GM21737 (cell line): ENCODE measurements around the gene RPL7A.

Source experiments
- ATAC-seq: cut with Tn5 transposase; IDR thresholded peaks from one replicate; pipeline ENCODE4 v1.9.1; 2021; ENCODE audit warnings: mild to moderate bottlenecking, moderate library complexity; ENCODE audit not compliant: unreplicated experiment

The RPL7A gene

DNA sequence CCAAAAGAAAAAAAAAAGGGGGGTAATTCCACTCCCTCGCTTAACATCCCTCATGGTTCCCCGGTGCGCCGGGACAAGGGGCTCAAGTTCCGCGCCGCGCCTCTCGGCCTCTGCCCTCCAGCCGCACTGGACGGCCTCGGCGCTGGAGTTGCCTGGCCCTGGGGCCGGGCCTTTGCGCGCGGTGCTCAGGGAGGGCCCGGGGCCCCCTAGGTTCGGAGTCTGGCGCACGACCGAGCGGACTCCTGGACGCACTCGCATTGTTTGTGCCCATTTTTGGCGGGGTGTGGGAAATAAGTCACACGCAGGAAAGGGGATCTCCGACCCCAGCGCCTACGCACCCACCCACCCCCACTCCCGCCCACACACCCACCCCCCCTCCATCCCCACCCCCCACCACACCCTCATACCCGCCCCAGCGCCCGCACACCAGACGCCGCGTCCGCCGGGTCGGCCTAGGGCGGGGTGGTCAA is 468 bp upstream of the RPL7A start:
- peak; percentile 22 for ATAC-seq

- no peak for ATAC-seq
These were observed 928 bp downstream of the RPL7A start for GRCh38 chr9:133348718-133349573.

DNA sequence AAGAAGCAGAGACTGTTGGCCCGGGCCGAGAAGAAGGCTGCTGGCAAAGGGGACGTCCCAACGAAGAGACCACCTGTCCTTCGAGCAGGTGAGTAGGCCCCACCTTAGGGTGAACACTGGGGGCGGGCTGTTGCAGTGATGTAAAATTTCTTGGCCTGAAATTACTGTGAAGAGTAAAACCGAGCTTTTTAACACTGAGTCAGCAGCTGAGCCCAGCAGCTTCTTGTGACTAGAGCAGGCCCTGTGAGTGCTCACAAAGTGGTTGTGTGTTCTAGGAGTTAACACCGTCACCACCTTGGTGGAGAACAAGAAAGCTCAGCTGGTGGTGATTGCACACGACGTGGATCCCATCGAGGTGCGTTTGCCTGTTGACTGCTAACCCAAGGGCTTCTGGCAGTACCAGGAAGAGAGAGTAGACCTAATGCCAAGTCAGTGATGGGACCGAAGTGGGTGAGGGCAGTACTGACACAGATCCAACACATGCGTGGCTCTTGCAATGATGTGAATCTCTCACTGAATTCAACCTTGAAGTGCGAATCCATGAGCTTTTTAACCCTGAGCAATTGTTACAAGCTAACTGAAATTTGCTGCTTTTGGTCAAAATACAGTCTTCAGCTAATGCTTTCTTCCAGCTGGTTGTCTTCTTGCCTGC is 2.1 kb downstream of the RPL7A start:
- ATAC-seq = no peak

- ATAC-seq = no peak
These were observed 3.5 kb downstream of the RPL7A start for GRCh38 chr9:133351526-133351907.

- no peak for ATAC-seq
These were observed 4.1 kb downstream of the RPL7A start for GRCh38 chr9:133351908-133352634.

- no peak for ATAC-seq
These were observed 4.8 kb downstream of the RPL7A start for GRCh38 chr9:133352635-133353340.

DNA sequence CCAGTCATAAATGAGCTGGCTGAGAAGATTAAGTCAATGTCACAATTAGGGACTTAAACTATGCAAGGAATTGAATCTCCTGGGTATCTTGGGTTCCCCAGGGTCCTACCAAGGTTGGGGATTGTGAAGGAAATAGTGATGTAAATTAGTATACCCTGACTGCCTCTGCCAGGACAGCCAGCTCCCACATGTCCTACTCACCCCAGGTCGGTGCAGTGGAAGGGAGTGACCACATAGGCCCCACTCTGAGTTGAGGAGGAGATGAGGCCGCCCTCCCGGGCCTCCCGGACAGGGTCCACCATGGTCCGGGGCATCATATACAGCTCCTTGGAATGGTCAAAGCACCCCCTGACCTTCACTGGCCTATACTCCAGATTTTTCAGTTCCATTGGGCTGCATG is 5.5 kb downstream of the RPL7A start:
- no peak for ATAC-seq

DNA sequence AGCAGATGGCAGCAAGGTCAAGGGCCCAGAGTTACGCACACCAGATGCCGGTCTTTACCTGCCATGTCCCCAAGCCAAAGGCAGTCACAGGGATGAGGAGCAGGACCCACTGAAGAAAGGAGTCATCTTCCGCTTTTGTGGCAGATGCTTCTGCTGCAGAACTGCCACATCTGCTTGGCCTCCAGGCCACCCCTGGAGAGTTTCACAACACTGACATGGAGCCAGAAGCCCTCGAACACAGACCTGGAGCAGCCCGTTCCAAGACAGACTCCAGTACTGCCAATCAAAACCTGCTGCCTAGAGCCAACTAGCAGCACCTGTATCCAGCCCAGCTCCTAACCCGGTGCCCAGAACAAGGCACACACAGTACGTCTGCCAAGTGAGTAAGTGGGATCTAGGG is 6.7 kb downstream of the RPL7A start:
- no peak for ATAC-seq

GRCh38 chr9:133355881-133356357 is 7.9 kb downstream of the RPL7A start:
- peak; percentile 9 for ATAC-seq

DNA sequence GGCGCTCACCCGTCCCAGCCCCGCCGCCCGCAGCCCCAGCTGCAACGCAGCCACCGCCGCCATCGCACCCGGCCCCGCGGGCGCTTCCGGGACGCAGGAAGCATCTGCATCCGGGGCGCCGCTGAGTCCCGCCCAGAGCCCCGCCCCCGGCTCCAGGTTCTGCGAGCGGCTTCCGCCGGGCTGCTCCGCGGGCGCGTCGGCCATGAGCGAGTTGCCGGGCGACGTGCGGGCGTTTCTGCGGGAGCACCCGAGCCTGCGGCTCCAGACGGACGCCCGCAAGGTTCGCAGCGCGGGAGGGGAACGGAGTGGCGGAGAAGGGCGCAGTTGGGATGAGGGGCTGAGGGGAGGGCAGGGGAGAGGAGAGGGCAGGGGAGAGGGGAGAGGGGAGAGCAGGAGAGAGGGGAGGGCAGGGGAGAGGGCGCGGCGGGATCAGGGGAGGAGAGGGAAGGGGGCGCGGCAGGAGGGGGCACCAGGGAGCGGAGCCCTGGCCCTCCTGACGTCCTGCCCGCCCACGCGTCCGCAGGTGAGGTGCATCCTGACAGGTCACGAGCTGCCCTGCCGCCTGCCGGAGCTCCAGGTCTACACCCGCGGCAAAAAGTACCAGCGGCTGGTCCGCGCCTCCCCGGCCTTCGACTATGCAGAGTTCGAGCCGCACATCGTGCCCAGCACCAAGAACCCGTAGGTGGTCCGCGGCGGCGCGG is 8.5 kb downstream of the RPL7A start, which contains the start of the genes SURF1 and SURF2:
Gene SURF1 (minus strand): TSS at position 97 of the 701 bp plus-strand sequence. CDS start 34 bp downstream, at position 63.
Gene SURF2 (plus strand): TSS at position 160 of the 701 bp plus-strand sequence. CDS start 43 bp downstream, at position 203.
- peak; percentile 56 for ATAC-seq

GRCh38 chr9:133357656-133358055 is 9.6 kb downstream of the RPL7A start:
- no peak for ATAC-seq

DNA sequence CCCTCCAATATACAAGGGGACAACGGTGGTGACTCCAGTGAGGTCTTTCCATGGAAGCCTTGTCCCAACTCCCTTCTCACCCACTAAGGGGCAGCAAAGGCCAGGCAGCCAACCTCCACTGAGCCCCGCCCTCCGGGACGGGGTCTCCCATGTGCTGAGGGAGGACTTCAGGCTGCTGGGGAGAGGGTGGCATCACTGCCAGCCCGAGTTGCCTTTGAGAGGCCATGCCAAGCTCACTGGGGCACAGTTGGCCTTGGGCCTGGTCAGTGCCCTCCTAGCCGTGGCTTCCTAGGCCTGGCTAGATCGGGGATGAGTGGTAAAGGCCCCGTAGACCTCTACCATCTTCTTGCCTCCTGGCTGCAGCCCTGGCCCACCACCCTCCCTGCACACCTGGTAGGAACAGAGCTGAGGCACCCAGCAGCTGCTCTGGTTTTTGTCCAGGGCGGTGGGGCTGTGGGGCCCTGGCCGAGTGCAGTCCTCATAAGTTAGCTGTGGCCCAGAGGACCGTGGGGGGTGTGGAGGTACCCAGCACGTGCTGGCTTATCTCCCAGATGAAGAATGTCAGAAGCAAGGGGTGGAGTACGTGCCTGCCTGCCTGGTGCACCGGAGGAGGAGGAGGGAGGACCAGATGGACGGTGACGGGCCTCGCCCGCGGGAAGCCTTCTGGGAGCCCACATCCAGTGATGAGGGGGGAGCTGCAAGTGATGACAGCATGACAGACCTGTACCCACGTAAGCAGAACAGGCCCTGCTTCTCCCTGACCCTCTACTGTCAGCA is 11.6 kb downstream of the RPL7A start:
- ATAC-seq = no peak

DNA sequence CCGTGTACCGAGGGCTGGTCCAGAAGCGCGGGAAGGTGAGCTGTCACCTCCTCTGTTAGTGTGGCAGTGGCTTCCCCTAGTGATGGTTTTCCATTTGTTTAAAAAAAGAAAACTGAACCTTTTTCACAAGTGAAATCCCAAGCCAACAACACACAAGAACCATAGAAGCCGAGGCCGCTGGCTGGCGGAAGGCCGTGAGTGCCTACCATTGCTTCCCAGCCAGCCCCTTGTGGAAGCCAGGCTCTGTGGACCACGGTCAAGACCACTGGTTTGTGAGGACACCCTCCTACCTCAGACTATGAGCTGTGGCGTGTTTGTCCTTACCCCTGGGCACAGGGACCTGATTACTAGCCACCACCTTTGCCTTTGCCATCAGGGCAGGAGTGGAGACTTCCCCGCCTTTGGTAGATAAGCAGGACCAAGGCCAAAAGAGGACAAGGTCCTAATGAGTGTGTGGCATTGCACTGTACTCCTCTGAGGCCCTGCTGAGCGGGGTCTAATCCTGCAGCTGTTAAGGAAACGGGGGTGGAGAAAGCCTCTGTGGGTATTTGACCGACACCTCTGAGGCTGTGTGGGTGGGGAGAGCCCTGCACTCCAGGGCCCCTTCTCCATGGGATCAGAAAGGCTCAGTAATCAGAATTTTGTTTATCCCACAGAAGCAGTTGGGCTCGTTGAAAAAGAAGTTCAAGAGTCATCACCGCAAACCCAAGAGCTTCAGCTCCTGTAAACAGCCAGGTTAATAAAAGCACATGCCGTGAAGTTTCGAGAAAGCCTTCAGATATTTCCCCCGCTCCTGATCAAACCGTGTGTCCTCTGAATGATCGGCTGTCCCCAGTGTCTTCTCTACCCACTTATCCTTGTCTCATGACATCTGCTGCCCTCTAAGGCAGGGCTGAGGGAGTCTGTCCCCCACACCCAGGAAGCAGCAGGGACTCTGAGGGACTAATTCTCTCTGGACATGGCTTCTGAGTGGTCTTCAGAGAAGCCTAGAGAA is 12.7 kb downstream of the RPL7A start:
- ATAC-seq = no peak

DNA sequence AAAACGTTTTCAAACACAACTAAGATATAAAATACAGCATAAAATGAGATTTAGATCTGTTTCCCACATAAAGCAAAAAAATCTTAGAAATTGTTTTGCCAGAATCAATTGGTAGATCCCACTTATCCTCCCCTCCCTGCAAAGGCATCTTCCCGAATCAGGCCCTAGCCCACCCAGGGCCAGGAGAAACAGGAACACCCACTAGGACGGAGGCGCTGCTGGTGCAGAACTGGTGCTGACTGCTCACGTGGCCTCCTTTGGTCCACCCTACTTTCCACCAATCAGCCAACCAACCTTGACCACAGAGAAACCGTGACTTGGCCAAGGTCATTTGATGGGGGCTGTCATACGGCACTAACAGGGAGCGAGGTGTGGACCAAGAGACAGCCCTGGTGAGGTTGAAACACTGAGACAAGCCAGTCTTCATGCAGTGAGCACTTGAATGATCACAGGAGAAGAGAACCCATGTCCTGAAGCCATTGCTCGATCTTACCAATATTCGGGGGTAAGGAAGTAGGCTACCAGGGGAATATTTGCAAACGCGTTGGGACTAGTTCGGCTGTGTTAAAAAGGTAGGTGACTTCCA is 13.6 kb downstream of the RPL7A start:
- no peak for ATAC-seq

GRCh38 chr9:133362359-133363044 is 14.5 kb downstream of the RPL7A start:
- no peak for ATAC-seq

- no peak for ATAC-seq
These were observed 18.4 kb downstream of the RPL7A start for GRCh38 chr9:133366435-133366834.

- no peak for ATAC-seq
These were observed 19.2 kb downstream of the RPL7A start for GRCh38 chr9:133367221-133367620.
